Amygdala (tissue), 56 donors: Measurements from ENCODE around the gene DHCR24.
A peak's percentile ranks its signal among the peaks of the same experiment; 100 is the strongest.
"Not testable (repeated sequence)": the region's sequence is repeated elsewhere in the genome, so short reads cannot be mapped to it uniquely, and the experiment has no call there.

ENCODE experiments used
- DNase-seq, 56 donors: peaks; one replicate each; lab custom pipeline; 2025; lab: John Stamatoyannopoulos, UW

The DHCR24 gene

DNA sequence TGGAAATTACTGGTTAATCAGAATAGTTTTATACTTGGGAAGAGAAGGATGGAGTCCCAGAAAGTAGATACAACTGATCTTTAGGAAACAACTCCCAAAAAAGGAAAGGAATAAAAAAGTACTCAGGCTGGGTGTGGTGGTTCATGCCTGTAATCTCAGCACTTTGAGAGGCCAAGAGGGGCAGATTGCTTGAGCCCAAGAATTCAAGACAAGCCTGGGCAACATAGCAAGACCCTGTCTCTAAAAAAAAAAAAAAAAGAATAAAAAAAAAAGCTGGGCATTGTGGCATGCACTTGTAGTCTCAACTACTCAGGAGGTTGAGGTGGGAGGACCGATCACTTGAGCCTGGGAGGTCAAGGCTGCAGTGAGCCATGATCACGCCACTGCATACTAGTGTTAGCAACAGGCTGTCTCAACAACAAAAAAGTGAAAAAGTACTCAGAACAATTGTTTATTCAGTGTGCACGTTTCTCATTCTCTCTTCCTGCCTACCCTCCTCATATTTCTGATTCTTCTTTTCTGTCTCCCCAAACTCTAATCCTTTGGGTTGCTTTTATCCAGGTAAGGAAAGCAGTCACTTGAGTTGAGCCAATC lies 2.2 kb upstream of the DHCR24 start:
- DNase-seq = no peak

- peak in 1 of 56 donors; percentile 33 for DNase-seq
These were observed 1.2 kb upstream of the DHCR24 start for GRCh38 chr1:54888080-54888733.

DNA sequence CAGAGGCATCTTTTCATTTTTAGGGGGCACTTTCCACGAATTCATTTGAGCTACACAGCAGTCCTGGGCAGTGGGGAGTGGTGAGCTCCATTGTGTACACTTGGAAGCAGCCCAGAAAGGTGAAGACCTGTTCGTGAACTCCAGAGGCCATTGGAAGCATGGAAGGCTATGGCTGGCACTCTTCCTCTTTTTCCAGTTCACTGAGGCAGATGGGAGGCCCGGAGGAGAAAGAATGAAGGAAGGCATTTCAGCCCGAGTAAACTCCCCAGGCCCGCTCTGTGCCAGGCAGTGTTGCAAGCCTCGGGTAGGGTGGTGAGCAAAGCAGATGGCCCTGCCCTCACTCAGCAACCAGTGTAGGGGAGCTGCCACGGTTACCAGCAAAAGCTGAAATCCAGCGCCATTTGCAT lies 673 bp upstream of the DHCR24 start:
- DNase-seq = peak in 22 of 56 donors; percentile 15 to 58 (median 36)

DNA sequence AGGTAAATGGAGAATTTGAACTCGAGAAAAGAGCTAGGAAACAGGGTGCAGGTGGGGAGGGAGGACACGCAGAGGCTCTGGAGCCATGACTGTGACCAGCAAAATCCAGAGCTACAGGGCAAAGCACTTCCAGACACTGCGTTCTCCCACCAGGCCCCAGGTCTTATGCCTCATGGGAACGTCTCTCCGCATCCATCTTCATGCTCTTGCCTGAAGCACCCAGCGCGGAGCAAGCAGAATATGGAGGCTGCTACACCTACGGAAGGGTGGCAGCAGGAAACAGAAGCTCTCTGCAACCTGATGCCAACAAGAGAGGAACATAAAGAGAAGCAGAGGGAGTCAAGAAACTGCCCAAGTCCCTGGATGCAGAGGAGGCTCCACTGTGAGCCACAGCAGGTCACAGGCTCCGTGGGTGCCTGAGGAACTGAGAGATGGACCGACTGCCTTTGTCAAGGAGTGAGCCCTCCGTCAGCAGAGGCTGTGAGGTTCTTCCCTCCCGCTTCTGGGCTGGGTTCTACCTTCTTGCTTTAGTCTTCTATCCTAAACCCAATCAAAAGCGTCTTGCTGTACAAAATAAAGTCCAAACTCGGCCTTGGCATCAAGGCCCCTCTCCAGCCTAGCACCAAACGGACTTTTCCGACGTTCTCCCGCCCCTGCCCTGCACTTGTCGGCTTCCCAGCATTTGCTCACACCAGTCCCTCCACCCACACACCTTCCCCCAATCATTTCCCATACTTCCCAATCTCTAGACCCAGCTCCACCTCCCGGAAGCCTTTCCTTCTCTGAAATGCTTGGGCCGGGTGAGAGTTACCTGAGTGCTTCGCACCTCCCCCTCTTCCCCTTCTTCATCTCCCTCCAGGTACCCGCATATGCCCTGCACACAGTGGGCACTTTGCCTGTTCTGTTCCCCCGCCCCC lies 930 bp downstream of the DHCR24 start:
- peak in 12 of 56 donors; percentile 8 to 64 (median 35) for DNase-seq

GRCh38 chr1:54885237-54885679 lies 1.7 kb downstream of the DHCR24 start:
- DNase-seq = no peak

DNA sequence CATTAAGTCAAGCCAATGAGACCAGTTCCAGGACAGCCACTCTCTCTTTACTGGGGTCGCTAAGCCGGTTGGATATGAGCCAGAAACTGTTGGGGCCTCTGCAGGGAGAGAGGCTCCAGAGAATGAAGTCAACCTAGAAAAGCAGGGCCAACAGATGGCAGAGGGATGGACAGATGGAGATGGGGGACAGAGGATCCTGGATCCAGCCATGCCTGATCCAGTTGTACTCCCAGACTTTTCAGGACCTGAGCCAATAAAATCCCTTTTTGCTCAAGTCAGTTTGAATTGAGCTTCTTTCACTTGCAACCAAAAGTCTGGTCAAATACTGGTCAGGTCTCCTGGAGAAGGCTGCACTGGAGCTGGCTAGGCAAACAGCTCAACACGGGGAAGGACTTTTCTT lies 2.2 kb downstream of the DHCR24 start:
- DNase-seq = no peak

GRCh38 chr1:54884135-54884586 lies 2.8 kb downstream of the DHCR24 start:
- DNase-seq = no peak

GRCh38 chr1:54883349-54884102 lies 3.5 kb downstream of the DHCR24 start:
- DNase-seq = no peak

DNA sequence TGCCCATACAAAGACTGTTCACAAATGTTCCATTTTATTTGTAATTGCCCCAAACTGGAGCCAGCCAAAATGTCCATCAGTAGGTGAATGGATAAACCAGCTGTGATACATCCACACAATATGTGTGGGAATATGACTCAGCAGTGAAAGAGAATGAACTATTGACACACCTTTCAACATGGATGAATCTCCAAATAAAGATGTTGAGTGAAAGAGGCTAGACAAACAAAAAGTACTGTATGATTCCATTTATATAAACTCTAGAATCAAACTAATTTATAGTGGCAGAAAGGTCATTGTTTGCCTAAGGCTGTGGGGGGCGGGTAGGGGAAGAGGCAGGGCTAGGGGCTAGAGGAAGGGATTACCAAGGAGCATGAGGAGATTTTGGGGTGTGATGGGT lies 4.5 kb downstream of the DHCR24 start:
- no peak for DNase-seq

DNA sequence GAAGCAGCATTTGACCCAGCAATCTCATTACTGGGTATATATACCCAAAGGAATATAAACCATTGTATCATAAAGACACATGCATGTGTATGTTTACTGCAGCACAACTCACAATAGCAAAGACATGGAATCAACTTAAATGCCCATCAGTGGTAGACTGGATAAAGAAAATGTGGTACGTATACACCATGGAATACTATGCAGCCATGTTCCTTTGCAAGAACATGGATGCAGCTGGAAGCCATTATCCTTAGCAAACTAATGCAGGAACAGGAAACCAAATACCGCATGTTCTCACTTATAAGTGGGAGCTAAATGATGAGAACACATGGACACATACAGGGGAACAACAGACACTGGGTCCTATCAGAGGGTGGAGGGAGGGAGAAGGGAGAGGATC lies 5.4 kb downstream of the DHCR24 start:
- not testable (repeated sequence) for DNase-seq

DNA sequence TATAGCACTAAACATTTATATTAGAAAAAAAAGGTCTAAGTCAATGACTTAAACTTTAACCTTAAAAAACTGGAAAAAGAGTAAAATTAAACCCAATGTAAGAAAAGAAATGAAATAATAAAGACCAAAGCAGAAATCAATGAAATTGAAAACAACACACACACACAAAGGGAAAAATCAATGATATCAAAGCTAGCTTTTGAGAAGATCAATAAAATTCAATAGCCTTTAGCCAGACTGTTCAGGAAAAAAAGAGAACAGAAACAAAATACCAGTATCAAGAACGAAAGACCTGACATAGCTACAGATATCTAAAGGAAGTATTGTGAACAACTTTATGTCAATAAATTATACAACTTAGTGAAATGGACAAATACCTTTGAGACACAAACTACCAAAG lies 7.1 kb downstream of the DHCR24 start:
- DNase-seq = no peak

GRCh38 chr1:54876814-54877213 lies 10.2 kb downstream of the DHCR24 start:
- DNase-seq = no peak

GRCh38 chr1:54875000-54875399 lies 12.0 kb downstream of the DHCR24 start:
- DNase-seq = no peak

- DNase-seq = no peak
These were observed 12.7 kb downstream of the DHCR24 start for GRCh38 chr1:54874079-54874830.

DNA sequence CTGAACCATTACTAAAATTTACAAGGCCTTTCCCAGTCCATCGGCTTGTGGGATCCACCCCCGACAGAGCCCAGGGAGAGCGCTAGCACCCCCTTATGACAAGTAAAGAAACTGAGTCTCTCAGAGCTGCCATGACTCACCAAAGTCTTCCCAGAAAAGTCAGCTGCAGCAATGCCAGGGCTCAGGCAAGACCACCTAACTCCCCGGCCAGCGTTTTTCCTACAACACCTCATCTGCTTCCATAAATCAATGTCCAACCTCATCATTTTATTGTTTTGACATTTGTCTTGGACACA lies 15.0 kb downstream of the DHCR24 start:
- DNase-seq = no peak

DNA sequence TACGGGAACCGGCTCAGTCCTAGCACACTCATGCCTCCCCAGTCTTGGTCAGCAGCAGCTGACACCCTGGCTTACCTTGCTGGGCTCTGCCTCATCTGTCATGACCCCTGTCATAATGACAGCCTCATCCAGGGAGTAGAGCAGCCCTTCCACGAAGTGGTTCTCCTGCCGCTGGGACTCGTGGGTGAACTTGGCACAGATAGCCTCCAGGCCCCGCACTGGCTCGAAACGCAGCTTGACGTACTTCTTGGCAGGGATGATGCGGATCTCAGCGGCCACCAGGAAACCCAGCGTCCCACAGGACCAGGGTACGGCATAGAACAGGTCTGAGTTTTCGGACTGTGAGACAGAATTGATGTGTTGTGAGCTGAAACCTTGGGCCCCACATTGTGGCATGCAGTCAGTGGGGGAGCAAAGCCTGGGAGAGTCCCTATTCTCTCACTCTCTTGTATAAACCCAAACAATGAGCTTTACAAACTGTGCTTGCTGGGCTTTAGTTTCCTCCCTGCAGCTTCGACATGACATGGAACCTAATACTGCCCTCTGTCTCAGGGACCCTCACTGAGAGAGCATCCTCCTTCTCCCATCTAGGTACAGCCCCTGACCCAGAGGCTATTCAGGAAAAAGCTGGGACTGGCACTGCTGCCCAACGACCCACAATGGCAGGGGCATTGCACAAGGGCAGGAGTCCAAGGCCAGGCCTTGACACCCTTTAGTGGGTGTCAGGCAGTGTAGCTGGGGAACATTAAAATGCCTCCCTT lies 15.5 kb downstream of the DHCR24 start:
- peak in 1 of 56 donors; percentile 15 for DNase-seq

DNA sequence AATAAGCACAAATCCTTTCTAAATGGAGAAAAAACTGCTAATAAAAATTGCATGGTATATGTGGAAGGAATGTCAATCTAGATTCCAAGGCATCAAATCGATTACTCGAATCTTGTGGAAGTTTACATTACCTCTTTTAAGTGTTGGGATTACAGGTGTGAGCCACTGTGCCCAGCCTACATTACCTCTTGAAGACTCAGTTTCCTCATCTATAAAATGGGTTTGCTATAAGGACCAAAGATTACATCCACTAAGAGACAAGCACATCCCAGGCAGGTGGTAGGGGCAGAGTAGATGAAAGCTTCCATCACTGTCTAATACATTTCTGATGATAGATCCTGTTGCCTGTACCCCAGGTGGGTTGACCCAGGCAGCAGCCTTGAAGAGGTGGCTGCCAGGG lies 16.1 kb downstream of the DHCR24 start:
- no peak for DNase-seq

GRCh38 chr1:54869173-54869851 lies 17.7 kb downstream of the DHCR24 start:
- DNase-seq = no peak

DNA sequence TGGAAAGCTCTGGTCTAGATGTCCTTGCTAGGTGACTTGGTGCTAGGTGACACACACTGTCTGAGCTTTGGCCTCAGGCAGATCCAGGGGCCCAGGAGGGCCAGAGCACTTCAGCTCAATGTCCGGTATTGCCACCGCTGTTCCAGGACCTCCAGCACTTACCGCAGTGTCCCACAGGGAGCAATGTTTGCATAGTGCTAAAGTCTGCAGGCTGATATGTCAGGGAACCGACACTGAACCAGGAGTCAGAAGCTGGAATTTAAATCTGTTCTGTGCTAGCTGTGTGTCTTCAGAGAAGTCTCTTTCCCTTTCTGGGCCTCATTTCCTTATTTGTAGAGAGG lies 19.3 kb downstream of the DHCR24 start:
- DNase-seq = no peak
